Neural cell (in vitro differentiated cells): ENCODE data around the gene LRRC49. TPM values are rescaled to one million over a fixed set of nuclear protein-coding genes. Genes with fewer than 3 reads are reported as not detected.

ENCODE experiments used
- H2AFZ ChIP-seq: fragments of 200-600, 300-800 bp; sonication (generic), shearing (Covaris generic); 2 replicates; pipeline ENCODE4 v1.6.0; 2014; ENCODE audit warnings: low read depth, mild to moderate bottlenecking, antibody characterized with exemption, low read length, moderate library complexity
- H3F3A ChIP-seq: fragments of 200-600 bp; shearing (Covaris generic); 2 replicates; pipeline ENCODE4 v1.6.1; 2016; ENCODE audit warnings: mild to moderate bottlenecking, moderate library complexity, mixed read lengths, antibody characterized with exemption, low read length; ENCODE audit not compliant: insufficient read depth, poor library complexity, severe bottlenecking
- H3K27ac ChIP-seq: fragments of 200-600, 300-800 bp; sonication (generic), shearing (Covaris generic); 2 replicates; pipeline ENCODE4 v1.5.1; 2014; ENCODE audit warnings: mild to moderate bottlenecking, low read length, moderate library complexity
- H3K27me3 ChIP-seq: fragments of 300-800, 200-600 bp; sonication (generic), shearing (Covaris generic); 2 replicates; pipeline ENCODE4 v1.6.0; 2014; ENCODE audit warnings: mild to moderate bottlenecking, low read depth, low read length, moderate library complexity; ENCODE audit not compliant: insufficient read depth
- H3K36me3 ChIP-seq: fragments of 300-800, 200-600 bp; sonication (generic), shearing (Covaris generic); 2 replicates; pipeline ENCODE4 v1.5.1; 2014; ENCODE audit warnings: mild to moderate bottlenecking, antibody characterized with exemption, low read length, moderate library complexity; ENCODE audit not compliant: insufficient read depth
- H3K4me2 ChIP-seq: fragments of 300-800, 200-600 bp; sonication (generic), shearing (Covaris generic); 2 replicates; pipeline ENCODE4 v1.6.0; 2014; ENCODE audit warnings: mild to moderate bottlenecking, low read length
- H3K4me3 ChIP-seq: fragments of 300-800, 200-600 bp; sonication (generic), shearing (Covaris generic); 2 replicates; pipeline ENCODE4 v1.5.1; 2014; ENCODE audit warnings: mild to moderate bottlenecking, low read length, moderate library complexity
- H3K79me2 ChIP-seq: fragments of 200-600 bp; shearing (Covaris generic); replicated peaks from 2 replicates; pipeline ENCODE4 v1.6.0; 2014; ENCODE audit warnings: mild to moderate bottlenecking, low read length, moderate library complexity; ENCODE audit not compliant: insufficient read depth
- H3K9ac ChIP-seq: fragments of 300-800, 200-600 bp; sonication (generic), shearing (Covaris generic); 2 replicates; pipeline ENCODE4 v1.6.1; 2016; ENCODE audit warnings: mild to moderate bottlenecking, low read length, mixed read lengths
- H3K9me2 ChIP-seq: fragments of 200-600 bp; shearing (Covaris generic); 2 replicates; pipeline ENCODE4 v1.6.1; 2016; ENCODE audit warnings: mild to moderate bottlenecking, low read length, mixed read lengths; ENCODE audit not compliant: insufficient read depth
- H3K9me3 ChIP-seq: fragments of 200-600, 300-800 bp; sonication (generic), shearing (Covaris generic); 2 replicates; pipeline ENCODE4 v1.6.1; 2016; ENCODE audit warnings: mild to moderate bottlenecking, mixed run types, low read length, moderate library complexity, mixed read lengths
- H4K20me1 ChIP-seq: fragments of 200-600 bp; shearing (Covaris generic); 2 replicates; pipeline ENCODE4 v1.6.1; 2016; ENCODE audit warnings: mild to moderate bottlenecking, mixed run types; ENCODE audit not compliant: insufficient read depth
- EP300 ChIP-seq: fragments of 450-650 bp; conservative IDR thresholded peaks from 2 replicates; pipeline ENCODE4 v1.6.1; 2014; ENCODE audit warnings: antibody characterized with exemption, mild to moderate bottlenecking, moderate library complexity; ENCODE audit not compliant: poor library complexity, severe bottlenecking
- EZH2 ChIP-seq: fragments of 200-600, 300-800 bp; shearing (Covaris generic), sonication (generic); IDR thresholded peaks from 2 replicates; pipeline ENCODE4 v1.6.1; 2014; ENCODE audit warnings: antibody characterized with exemption, low read length, borderline replicate concordance, mild to moderate bottlenecking; ENCODE audit not compliant: insufficient read depth, poor library complexity, severe bottlenecking
- MXI1 ChIP-seq: fragments of 450-650 bp; conservative IDR thresholded peaks from 2 replicates; pipeline ENCODE4 v1.6.1; 2014; ENCODE audit warnings: antibody characterized with exemption, mild to moderate bottlenecking; ENCODE audit not compliant: poor library complexity, severe bottlenecking
- POLR2AphosphoS5 ChIP-seq: IDR thresholded peaks from 2 replicates; pipeline ENCODE4 v1.6.1; 2012
- RAD21 ChIP-seq: fragments of 450-650 bp; conservative IDR thresholded peaks from 2 replicates; pipeline ENCODE4 v1.6.1; 2014; ENCODE audit warnings: antibody characterized with exemption, mild to moderate bottlenecking, moderate library complexity
- SMC3 ChIP-seq: fragments of 450-650 bp; conservative IDR thresholded peaks from 2 replicates; pipeline ENCODE4 v1.6.1; 2014; ENCODE audit warnings: antibody characterized with exemption, mild to moderate bottlenecking, moderate library complexity; ENCODE audit not compliant: poor library complexity
- TAF1 ChIP-seq: IDR thresholded peaks from 2 replicates; pipeline ENCODE4 v1.6.1; 2012; ENCODE audit warnings: low read depth
- polyA plus RNA-seq: library from polyadenylated mRNA; depleted of rRNA; stranded (reverse); fragments of >200 nt; gene quantifications from 2 replicates; pipeline ENCODE4 v1.2.3, GENCODE V29; 2014
- TF ChIP-seq, protein P1 (sequence below): IDR thresholded peaks from 2 replicates; pipeline ENCODE4 v1.6.1; 2012; ENCODE audit warnings: borderline replicate concordance
- TF ChIP-seq, protein P2 (sequence below): fragments of 450-650 bp; IDR thresholded peaks from 2 replicates; pipeline ENCODE4 v1.5.1; 2014; ENCODE audit warnings: antibody characterized with exemption, mild to moderate bottlenecking, moderate library complexity; ENCODE audit not compliant: poor library complexity, severe bottlenecking

Gene LRRC49
- polyA plus RNA-seq, 1 donor from 2014 or later: 141 TPM

DNA sequence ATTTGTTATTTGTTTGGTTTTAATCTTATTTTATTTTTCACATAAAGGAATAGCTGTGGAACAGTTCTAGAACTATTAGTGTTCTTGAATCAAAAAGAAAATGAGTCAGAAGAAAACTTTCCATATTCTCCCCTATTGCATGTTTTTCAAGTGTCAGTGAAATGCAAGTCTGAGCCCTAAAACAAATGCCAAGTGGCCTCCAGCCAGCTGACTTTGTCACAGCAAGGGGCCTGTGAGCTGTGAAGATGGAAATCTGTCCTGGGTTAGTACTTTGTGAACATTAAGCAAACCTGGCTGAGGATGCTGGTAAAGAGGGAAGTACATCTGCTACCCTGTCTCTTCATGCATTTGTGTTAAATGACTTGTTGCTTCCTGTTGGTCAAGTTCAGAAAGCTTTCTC is 14.2 kb downstream of the LRRC49 start:
- TF ChIP-seq, protein P1, sequence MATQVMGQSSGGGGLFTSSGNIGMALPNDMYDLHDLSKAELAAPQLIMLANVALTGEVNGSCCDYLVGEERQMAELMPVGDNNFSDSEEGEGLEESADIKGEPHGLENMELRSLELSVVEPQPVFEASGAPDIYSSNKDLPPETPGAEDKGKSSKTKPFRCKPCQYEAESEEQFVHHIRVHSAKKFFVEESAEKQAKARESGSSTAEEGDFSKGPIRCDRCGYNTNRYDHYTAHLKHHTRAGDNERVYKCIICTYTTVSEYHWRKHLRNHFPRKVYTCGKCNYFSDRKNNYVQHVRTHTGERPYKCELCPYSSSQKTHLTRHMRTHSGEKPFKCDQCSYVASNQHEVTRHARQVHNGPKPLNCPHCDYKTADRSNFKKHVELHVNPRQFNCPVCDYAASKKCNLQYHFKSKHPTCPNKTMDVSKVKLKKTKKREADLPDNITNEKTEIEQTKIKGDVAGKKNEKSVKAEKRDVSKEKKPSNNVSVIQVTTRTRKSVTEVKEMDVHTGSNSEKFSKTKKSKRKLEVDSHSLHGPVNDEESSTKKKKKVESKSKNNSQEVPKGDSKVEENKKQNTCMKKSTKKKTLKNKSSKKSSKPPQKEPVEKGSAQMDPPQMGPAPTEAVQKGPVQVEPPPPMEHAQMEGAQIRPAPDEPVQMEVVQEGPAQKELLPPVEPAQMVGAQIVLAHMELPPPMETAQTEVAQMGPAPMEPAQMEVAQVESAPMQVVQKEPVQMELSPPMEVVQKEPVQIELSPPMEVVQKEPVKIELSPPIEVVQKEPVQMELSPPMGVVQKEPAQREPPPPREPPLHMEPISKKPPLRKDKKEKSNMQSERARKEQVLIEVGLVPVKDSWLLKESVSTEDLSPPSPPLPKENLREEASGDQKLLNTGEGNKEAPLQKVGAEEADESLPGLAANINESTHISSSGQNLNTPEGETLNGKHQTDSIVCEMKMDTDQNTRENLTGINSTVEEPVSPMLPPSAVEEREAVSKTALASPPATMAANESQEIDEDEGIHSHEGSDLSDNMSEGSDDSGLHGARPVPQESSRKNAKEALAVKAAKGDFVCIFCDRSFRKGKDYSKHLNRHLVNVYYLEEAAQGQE: no peak
- TF ChIP-seq SMC3: no peak
- H3K4me2 ChIP-seq: no peak overlapping the region
- no peak overlapping the region for H3K9ac ChIP-seq
- no peaks in the 10 kb centered on the region for H3K27me3 ChIP-seq
- peaks cover 49% of the 10 kb centered on the region for H3K36me3 ChIP-seq
- no peaks in the 10 kb centered on the region for H3F3A ChIP-seq
- H3K9me2 ChIP-seq: no peaks in the 10 kb centered on the region
- H3K4me3 ChIP-seq: no peak overlapping the region
- no peak overlapping the region for H2AFZ ChIP-seq
- no peak overlapping the region for H3K27ac ChIP-seq
- no peaks in the 10 kb centered on the region for H4K20me1 ChIP-seq
- no peaks in the 10 kb centered on the region for H3K79me2 ChIP-seq
- H3K9me3 ChIP-seq: no peaks in the 10 kb centered on the region

DNA sequence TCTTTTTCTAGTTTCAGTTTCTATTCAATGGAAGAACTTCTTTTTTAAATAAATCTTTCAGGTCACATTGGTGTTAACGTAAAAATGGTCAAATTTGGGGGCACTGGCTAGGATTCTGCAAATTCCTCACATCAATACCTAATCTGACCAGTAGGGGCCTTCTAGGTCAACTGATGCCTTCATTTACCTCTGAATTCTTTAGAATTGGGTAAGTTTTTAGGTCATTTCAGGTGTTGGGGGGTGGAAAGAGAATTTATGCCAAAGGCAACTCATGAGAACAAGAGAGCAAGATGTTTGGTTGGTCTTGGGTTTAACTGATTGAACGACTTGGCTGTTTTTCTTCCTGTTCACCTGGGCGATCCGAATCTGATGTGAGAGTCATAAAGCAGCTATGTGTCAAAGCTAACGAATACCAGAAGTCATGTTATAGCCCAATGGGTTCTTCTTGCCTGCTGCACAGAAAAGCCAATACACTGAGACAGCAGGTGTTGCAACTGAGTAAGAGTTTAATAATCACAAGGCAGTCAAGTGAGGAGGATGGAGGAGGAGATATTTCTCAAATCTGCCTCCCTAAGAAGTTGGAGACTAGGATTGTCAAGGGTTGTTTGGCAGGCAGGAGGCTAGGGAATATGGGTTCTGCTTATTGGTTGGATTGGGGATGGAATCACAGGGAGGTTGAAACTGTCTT is 15.3 kb downstream of the LRRC49 start:
- no peak overlapping the region for H3K9ac ChIP-seq
- no peak overlapping the region for H3K4me3 ChIP-seq
- no peak overlapping the region for H3K4me2 ChIP-seq
- no peak overlapping the region for H3K27ac ChIP-seq
- no peaks in the 10 kb centered on the region for H3K79me2 ChIP-seq
- H3K9me2 ChIP-seq: no peaks in the 10 kb centered on the region
- no peaks in the 10 kb centered on the region for H3K9me3 ChIP-seq
- H3K27me3 ChIP-seq: no peaks in the 10 kb centered on the region
- TF ChIP-seq EZH2: no peak
- TF ChIP-seq SMC3: no peak
- TF ChIP-seq MXI1: no peak
- TF ChIP-seq, protein P1: no peak
- TF ChIP-seq POLR2AphosphoS5: no peak
- no peak for TF ChIP-seq TAF1
- TF ChIP-seq EP300: no peak
- TF ChIP-seq, protein P2, sequence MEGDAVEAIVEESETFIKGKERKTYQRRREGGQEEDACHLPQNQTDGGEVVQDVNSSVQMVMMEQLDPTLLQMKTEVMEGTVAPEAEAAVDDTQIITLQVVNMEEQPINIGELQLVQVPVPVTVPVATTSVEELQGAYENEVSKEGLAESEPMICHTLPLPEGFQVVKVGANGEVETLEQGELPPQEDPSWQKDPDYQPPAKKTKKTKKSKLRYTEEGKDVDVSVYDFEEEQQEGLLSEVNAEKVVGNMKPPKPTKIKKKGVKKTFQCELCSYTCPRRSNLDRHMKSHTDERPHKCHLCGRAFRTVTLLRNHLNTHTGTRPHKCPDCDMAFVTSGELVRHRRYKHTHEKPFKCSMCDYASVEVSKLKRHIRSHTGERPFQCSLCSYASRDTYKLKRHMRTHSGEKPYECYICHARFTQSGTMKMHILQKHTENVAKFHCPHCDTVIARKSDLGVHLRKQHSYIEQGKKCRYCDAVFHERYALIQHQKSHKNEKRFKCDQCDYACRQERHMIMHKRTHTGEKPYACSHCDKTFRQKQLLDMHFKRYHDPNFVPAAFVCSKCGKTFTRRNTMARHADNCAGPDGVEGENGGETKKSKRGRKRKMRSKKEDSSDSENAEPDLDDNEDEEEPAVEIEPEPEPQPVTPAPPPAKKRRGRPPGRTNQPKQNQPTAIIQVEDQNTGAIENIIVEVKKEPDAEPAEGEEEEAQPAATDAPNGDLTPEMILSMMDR: no peak
- TF ChIP-seq RAD21: no peak
- no peaks in the 10 kb centered on the region for H3F3A ChIP-seq
- no peak overlapping the region for H2AFZ ChIP-seq
- H3K36me3 ChIP-seq: peaks cover 49% of the 10 kb centered on the region
- H4K20me1 ChIP-seq: no peaks in the 10 kb centered on the region
